GM12878 (cell line): ENCODE data around the gene ITSN2. TPM values are rescaled to one million over a fixed set of nuclear protein-coding genes. Genes with fewer than 3 reads are reported as not detected.

Source experiments
- ATAC-seq: fragments of 200-7000 bp; cut with Tn5 transposase; 3 replicates; pipeline ENCODE4 v1.9.1; 2020; ENCODE audit warnings: mild to moderate bottlenecking, moderate library complexity
- BruUV-seq: library from RNA; stranded (reverse); fragments of 400-500 nt; replicated peaks from 2 replicates; lab custom pipeline; 2021; lab: Mats Ljungman, UMichigan
- CTCF ChIA-PET: fragments of 300-600 bp; sonication (Branson Sonifier 250); formaldehyde crosslinking; extraction: SDS; loops from one replicate; lab custom pipeline; 2021; ENCODE audit warnings: inconsistent platforms; lab: Yijun Ruan, JAX
- POLR2A ChIA-PET: fragments of 350-600 bp; formaldehyde crosslinking; extraction: SDS; loops from one replicate; lab custom pipeline; 2021; ENCODE audit warnings: inconsistent platforms; lab: Charles Lee
- RAD21 ChIA-PET: fragments of 300-600 bp; sonication (Branson Sonifier 250); formaldehyde crosslinking; loops from one replicate; lab custom pipeline; 2023; ENCODE audit warnings: antibody characterized with exemption; ENCODE audit not compliant: unreplicated experiment; lab: Charles Lee
- SMC1A ChIA-PET: fragments of 300-600 bp; sonication (Branson Sonifier 250); formaldehyde crosslinking; loops from one replicate; lab custom pipeline; 2023; ENCODE audit not compliant: unreplicated experiment, uncharacterized antibody; lab: Charles Lee
- DNase-seq: peaks from one replicate; pipeline ENCODE4 v3.0.0-alpha.2; 2011; ENCODE audit warnings: low read depth, low spot score
- FAIRE-seq: peaks from 3 replicates; lab custom pipeline; 2011; peaks lifted over from hg19 to GRCh38; lab: Jason Lieb, UNC
- H2AFZ ChIP-seq: 2 replicates; pipeline ENCODE4 v1.6.0; 2011; ENCODE audit warnings: low read depth, low read length, control low read depth; ENCODE audit not compliant: control insufficient read depth
- H3K27ac ChIP-seq: 2 replicates; pipeline ENCODE4 v1.5.1; 2011; ENCODE audit warnings: control low read depth; ENCODE audit not compliant: control insufficient read depth, insufficient read depth
- H3K27me3 ChIP-seq, 2 experiments: replicated peaks in 1 of 2; 2 replicates each; pipeline versions ENCODE4 v1.6.0 to v1.6.1; 2011; ENCODE audit warnings: low read length in 1 of 2; ENCODE audit not compliant: control insufficient read depth in 2 of 2, insufficient read depth in 2 of 2
- H3K36me3 ChIP-seq, 2 experiments: 2 replicates each; pipeline ENCODE4 v1.5.1; 2011; ENCODE audit warnings: low read length in 1 of 2; ENCODE audit not compliant: control insufficient read depth in 2 of 2, insufficient read depth in 2 of 2
- H3K4me1 ChIP-seq: 2 replicates; pipeline ENCODE4 v1.6.1; 2011; ENCODE audit warnings: mild to moderate bottlenecking, low read length, moderate library complexity, mixed read lengths; ENCODE audit not compliant: control insufficient read depth, insufficient read depth
- H3K4me2 ChIP-seq: 2 replicates; pipeline ENCODE4 v1.6.0; 2011; ENCODE audit warnings: control low read depth; ENCODE audit not compliant: control insufficient read depth, insufficient read depth
- H3K4me3 ChIP-seq: fragments of 200-600 bp; sonication (generic); 2 replicates; pipeline ENCODE4 v1.5.1; 2016
- H3K79me2 ChIP-seq: 2 replicates; pipeline ENCODE4 v1.6.0; 2011; ENCODE audit warnings: low read length; ENCODE audit not compliant: control insufficient read depth, insufficient read depth
- H3K9ac ChIP-seq: 2 replicates; pipeline ENCODE4 v1.8.0; 2011; ENCODE audit warnings: low read length, control low read depth, mixed read lengths; ENCODE audit not compliant: control insufficient read depth, insufficient read depth
- H3K9me3 ChIP-seq: replicated peaks from 3 replicates; pipeline ENCODE4 v1.5.1; 2011; ENCODE audit warnings: mild to moderate bottlenecking, low read length; ENCODE audit not compliant: control insufficient read depth, insufficient read depth
- H4K20me1 ChIP-seq: 2 replicates; pipeline ENCODE4 v1.6.0; 2011; ENCODE audit not compliant: control insufficient read depth, insufficient read depth
- BMI1 ChIP-seq: fragments of 450-650 bp; IDR thresholded peaks from 2 replicates; pipeline ENCODE4 v1.6.1; 2016; ENCODE audit warnings: mild to moderate bottlenecking, moderate library complexity, borderline replicate concordance
- KLF5 ChIP-seq: fragments of 450-650 bp; IDR thresholded peaks from 2 replicates; pipeline ENCODE4 v1.6.1; 2014; ENCODE audit warnings: mild to moderate bottlenecking; ENCODE audit not compliant: partially characterized antibody
- NFXL1 ChIP-seq: fragments of 450-650 bp; IDR thresholded peaks from 2 replicates; pipeline ENCODE4 v1.6.1; 2017; ENCODE audit warnings: antibody characterized with exemption, mild to moderate bottlenecking, borderline replicate concordance
- RELB ChIP-seq: fragments of 450-650 bp; IDR thresholded peaks from 2 replicates; pipeline ENCODE4 v1.6.1; 2017; ENCODE audit warnings: low read depth, mild to moderate bottlenecking, moderate library complexity
- SKIL ChIP-seq: fragments of 450-650 bp; IDR thresholded peaks from 2 replicates; pipeline ENCODE4 v1.6.1; 2017; ENCODE audit warnings: mild to moderate bottlenecking, low read depth, inconsistent platforms; ENCODE audit not compliant: poor library complexity, severe bottlenecking
- SMARCA5 ChIP-seq: fragments of 450-650 bp; IDR thresholded peaks from 2 replicates; pipeline ENCODE4 v1.6.1; 2017; ENCODE audit warnings: mild to moderate bottlenecking
- SREBF1 ChIP-seq: IDR thresholded peaks from 2 replicates; pipeline ENCODE4 v1.6.1; 2012; ENCODE audit warnings: mild to moderate bottlenecking, low read length
- ZNF687 ChIP-seq: fragments of 450-650 bp; IDR thresholded peaks from 2 replicates; pipeline ENCODE4 v1.6.1; 2017; ENCODE audit warnings: mild to moderate bottlenecking, moderate library complexity
- WGBS: methylation state at CpG from one replicate; pipeline ENCODE4 v1.1.6; 2016; ENCODE audit warnings: low lambda C conversion rate; ENCODE audit not compliant: insufficient replicate concordance, insufficient coverage; ENCODE audit errors: missing lambda C conversion rate; 5-methylcytosine and 5-hydroxymethylcytosine counted together
- in situ Hi-C: fragments of 300-500 bp; cut with MboI; formaldehyde crosslinking; loops from 9 replicates; pipeline ENCODE4 v1.14.3; 2018; ENCODE audit warnings: mixed read lengths
- intact Hi-C: fragments of 100-400 bp; cut with micrococcal nuclease; formaldehyde crosslinking; loops from one replicate; pipeline ENCODE4 v1.14.2; 2022; ENCODE audit not compliant: unreplicated experiment
- polyA plus RNA-seq, 11 experiments: library from polyadenylated mRNA; depleted of rRNA in 4 of 11; unstranded in 6 of 11; stranded (reverse) in 5 of 11; fragments of >200 nt; fragmentation: Nextera tagmentation in 4 of 11; fragmentation: Illumina TruSeq in 1 of 11; extraction: Ambion mirVana in 4 of 11; extraction: Trizol in 1 of 11; gene quantifications; 1 replicate in 1 of 11; 2 replicates in 10 of 11; pipeline versions ENCODE4 v1.2.1 to v1.2.3, GENCODE V29; 2011 to 2016; ENCODE audit warnings: inconsistent platforms in 2 of 11, missing spikeins in 2 of 11, low read depth in 1 of 11
- total RNA-seq, 4 experiments: library from RNA; depleted of rRNA in 3 of 4; stranded (reverse); fragments of >200 nt in 3 of 4; fragmentation: Illumina TruSeq in 1 of 4; extraction: Trizol in 1 of 4; gene quantifications; 2 replicates each; pipeline versions ENCODE4 v1.2.1 to v1.2.3, GENCODE V29; 2013 to 2021

ITSN2 gene
- total and polyA plus RNA-seq, 10 of the 15 experiments (the other 5 are each of a cell fraction or from before 2014, with no cell fraction given): 20.5 to 80.0 (median 54.7) TPM

- no peak for TF ChIP-seq SKIL
- TF ChIP-seq RELB: peak; percentile 34; the same call in 1 of the 2 replicates
These were observed 5.4 kb downstream of the ITSN2 start (continued) for GRCh38 chr2:24354957-24355356.

- Histone ChIP-seq H3K4me3 (peak overlapping the region; percentile 18; the same call in 1 of the 2 replicates), H3K36me3 (no peaks in the 10 kb centered on the region), H3K9me3 (no peaks in the 10 kb centered on the region), H3K27ac (peak overlapping the region; percentile 58), H3K4me1 (peaks cover 25% of the 10 kb centered on the region), H4K20me1 (no peaks in the 10 kb centered on the region), H3K9ac (no peak overlapping the region), H3K27me3 (no peaks in the 10 kb centered on the region), H3K79me2 (peaks cover 96% of the 10 kb centered on the region), H3K4me2 (peak overlapping the region; percentile 72), H2AFZ (no peak overlapping the region)
- 33% methylated on average over 3 of the region's 3 CpGs for WGBS
- ChIA-PET POLR2A (interaction anchor here (1.0 to 1.2 kb wide), 2 partner anchors 24 to 38 kb away, joined by 4 read pairs; no protein-coding TSS in a partner anchor), SMC1A (interaction anchor here (0.7 to 3.1 kb wide), 7 partner anchors 9 to 39 kb away, joined by 3 to 30 read pairs (median 5); no protein-coding TSS in a partner anchor), RAD21 (interaction anchor here (0.7 to 2.3 kb wide), 9 partner anchors 9 to 429 kb away, joined by 3 to 10 read pairs (median 5); no protein-coding TSS in a partner anchor), CTCF (interaction anchor here (5.2 kb wide), 1 partner anchor 13 kb away, joined by 44 read pairs; no protein-coding TSS in a partner anchor)
- no TSS peak for BruUV-seq
- in situ Hi-C loops: loop anchor here (25.0 kb wide), 1 partner anchor 967 kb away; the partner anchor contains the start of gene KLHL29
- TF ChIP-seq ZNF687 (no peak), SMARCA5 (no peak), SREBF1 (no peak), NFXL1 (no peak), BMI1 (no peak), KLF5 (no peak)
- DNase-seq (no peak), FAIRE-seq (no peak), ATAC-seq (no peak; the same call in 2 of the 3 replicates)
- intact Hi-C loops: loop anchor here (2.0 kb wide), 1 partner anchor 40 kb away; no protein-coding TSS in a partner anchor
These were observed 5.9 kb downstream of the ITSN2 start for GRCh38 chr2:24354395-24354794.
